ENCODE measurements around the gene NR2F1-AS1.
"Not testable (repeated sequence)": the region's sequence is repeated elsewhere in the genome, so short reads cannot be mapped to it uniquely, and the experiment has no call there.

NR2F1-AS1 gene

DNA sequence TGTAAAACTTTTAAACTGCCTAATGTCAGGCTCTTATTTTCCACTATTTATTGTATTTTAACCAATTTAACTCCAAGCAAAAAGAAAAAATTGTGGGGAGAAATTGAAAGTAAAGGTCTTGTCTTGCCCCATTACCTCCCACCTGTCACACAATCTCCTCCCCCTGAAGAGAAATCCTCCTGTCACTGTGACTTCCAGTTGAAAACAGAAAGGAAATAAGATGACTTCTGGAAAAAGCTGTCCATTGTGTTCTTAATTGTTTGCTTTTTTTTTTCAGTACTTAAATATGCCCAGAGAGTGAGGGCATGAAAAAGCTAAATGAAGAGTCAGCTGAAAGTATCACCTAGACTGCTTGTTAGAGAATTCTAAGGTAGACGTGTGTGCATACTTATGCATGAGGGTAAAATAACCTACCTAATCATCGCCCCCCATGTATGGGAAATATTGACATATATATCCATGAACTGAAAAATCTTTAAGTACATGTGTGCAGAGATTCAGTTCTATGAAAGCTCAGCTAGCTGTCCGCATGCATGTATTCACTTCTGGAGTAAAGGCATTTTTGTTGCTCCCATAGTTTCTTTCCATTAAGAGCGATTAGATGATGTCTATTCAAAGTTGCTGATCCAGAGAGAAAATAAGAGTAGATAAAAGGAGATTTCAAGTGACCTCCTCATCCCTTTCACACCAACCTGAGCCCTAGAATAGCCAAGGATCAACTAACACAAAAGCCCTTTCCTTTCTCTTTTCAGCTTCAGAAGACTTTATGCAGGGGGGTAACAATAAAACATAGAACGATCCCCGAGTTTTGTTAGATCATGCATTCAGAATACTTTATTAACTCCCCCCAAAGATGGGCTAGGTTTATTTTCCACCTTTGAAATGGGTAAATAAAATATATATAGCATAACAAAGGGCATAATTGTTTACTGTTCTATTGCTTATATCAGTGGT is 5.3 kb downstream of the NR2F1-AS1 start:
- DNase-seq: no peak

DNA sequence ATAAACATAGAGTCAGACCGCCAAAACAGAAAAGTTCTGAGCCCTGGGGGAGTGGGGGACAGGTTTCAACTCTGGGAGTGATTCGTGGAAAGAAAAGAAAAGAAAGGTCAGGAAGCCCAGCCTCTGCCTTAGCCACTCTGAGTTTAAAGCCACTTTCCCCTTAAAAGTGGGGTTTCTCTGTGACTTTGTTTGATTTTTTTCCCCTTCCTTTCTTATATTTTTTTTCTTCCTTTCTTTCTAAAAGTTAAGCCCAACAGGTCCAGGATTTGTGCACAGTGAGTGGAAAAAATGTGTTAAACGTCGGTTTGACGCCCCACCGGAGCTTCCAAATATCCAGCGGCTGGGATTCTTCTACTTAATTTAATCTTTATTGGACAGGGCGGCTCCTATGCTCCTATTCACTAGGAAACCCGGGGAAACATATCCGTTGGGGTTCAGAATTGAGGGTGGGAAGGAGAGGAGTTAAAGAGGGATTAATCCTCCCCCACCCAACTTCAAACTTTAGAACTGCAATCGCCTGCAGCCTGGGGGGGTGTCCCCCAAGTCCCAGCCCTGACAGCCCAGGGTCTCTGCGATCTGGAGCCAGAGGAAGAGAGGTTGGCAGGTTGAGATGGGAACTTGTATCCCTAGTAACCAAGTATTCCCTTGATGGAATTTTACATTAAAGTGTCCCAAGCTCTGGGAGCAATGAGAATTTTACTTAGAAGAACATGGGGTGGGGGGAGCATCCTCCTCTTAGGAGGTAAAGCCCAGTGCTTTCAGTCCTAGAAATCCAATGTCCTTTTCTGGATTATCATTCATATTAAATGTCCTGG is 6.3 kb downstream of the NR2F1-AS1 start:
- DNase-seq: no peak

DNA sequence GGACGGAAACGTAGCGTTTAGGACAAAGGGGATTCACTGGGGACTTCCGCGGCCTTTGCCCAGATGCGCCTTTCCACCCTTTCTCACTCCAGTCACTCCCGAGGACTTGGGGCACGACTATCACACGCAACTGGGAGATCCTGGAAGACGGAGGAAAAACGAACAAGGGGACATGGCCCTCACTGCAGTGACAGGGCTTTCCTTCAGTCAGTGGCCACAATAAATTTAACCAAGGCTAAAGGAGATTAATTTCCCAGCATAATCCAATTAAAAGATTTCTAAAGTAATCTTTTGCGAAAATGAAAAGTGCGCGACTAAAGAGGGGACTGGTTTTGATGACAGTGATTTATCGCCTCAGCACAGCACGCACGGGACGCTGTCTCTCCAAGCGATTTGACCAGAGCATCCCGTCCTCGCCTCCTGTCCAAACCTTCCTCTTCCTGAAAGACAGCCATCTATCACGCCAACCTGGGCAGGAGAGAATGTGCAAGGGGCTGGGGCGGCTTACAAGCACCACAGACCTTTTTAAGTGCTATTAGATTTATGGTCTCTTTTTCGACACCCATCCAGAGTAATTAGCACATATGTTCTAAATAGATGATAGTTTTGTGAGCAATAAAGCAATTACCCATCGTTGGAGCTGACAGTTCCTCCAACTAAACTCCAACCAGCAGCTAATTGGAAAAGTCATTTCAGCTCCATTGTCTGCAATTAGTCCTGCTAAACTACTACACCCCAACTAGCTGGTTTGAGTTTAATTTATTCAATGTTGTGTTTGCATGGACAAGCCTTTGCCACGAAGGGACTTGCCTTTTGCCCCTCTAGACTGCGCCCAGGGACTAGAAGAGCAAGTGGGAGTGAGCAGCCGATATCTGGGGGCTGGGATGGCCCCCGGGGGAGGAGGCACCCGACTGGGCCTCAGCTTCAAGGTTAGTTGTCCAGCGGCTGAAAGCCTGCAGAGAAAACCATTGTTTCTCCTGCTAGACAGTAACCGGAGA is 7.4 kb downstream of the NR2F1-AS1 start:
- DNase-seq: no peak

DNA sequence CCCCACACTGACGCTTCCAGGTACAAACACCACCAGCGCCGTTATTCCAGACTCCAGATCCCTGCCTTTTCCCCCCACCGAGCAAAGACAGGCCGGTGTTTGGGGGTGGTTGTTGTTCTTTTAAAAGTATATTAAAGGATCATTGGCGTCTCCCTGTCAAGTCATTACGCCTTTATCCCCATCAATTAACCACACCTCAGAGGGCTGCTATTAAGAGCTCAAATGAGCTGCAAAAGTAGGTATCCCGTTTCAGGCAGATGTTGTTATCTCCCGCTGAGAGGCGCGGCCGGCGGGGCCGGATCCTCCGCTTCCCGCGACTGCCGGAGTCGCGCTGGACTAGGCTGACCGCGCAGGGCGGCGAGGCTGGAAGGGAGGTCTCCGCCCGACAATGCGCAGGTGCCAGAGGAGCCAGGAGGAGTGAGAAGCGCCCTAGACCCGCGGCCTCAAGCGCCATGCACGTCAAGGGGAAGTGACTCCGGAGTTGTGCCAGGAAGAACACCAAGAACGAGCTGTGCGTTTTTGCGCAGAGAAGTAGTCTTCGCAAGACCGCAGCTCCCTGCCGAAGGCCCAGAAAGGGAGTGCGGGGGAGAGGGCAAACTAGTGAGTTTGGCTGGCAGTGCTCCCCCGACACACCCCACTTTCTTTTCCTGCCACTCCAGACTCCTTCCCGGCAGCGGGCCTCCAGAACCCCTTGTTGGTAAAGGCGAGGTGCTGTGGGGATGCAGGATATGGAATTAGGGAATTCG is 8.2 kb downstream of the NR2F1-AS1 start:
- DNase-seq: no peak

DNA sequence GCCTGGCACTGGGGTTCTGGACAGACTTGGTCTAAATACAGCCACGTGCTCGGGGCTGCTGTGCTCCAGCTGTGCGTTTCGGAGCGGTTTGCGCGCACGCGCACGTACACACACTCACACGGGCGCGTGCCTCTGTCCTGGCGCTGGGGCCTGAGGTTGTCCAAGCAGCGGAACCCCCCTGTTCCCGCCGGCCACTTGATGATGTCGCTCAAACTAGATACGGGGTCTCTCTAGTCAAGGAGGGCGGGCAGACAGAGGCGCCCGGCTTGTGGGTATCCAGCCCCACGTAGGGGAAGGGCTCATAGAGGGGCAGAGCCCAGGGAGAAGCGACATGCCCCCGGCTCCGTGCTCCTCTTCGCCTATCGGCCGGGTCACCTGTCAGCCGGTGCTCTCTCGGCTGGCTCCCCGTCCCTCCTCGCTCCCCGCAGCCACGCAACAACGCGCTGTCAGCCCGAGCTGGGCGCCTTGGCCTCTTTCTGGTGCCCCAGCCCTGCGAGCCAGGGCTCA is 8.9 kb downstream of the NR2F1-AS1 start:
- DNase-seq: no peak

DNA sequence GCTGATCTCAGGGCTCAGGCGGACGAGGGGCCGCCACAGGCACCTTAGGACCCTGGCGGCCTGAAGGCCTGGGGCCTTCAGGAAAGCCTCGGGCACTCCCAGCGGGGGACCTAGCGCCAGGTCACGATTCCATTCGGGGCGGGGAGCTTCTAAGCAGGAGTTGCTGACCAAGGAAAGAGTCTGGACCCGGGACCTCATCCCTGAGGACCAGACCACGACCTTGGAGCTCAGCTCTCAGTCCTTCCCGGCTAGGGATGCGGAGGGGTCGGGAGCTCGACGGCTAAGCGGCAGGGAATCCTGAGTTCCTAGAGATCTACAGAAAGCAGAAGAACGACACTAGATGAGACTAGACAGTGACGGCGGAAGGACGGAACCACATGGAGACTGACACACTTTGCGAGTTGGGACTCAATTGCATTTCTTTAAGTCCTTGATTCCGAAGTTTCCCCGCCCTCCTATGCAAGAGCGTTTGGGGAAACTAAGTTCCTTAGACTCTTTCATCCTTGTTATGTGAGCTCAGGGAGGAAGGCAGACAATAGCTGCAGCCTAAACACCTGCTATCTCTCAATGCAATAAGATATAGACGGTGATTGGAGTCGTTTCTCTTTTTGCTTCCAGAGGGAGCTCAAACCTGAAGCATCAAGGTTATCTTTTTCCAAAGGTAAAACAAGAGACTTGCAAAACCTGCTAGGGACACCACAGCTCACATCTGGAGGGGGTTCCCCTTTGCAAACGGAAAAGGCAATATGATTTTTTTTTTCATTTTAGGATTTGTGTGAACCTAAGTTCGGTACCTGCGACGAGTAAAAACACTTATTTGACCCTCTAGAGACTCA is 9.7 kb downstream of the NR2F1-AS1 start:
- no peak for DNase-seq

DNA sequence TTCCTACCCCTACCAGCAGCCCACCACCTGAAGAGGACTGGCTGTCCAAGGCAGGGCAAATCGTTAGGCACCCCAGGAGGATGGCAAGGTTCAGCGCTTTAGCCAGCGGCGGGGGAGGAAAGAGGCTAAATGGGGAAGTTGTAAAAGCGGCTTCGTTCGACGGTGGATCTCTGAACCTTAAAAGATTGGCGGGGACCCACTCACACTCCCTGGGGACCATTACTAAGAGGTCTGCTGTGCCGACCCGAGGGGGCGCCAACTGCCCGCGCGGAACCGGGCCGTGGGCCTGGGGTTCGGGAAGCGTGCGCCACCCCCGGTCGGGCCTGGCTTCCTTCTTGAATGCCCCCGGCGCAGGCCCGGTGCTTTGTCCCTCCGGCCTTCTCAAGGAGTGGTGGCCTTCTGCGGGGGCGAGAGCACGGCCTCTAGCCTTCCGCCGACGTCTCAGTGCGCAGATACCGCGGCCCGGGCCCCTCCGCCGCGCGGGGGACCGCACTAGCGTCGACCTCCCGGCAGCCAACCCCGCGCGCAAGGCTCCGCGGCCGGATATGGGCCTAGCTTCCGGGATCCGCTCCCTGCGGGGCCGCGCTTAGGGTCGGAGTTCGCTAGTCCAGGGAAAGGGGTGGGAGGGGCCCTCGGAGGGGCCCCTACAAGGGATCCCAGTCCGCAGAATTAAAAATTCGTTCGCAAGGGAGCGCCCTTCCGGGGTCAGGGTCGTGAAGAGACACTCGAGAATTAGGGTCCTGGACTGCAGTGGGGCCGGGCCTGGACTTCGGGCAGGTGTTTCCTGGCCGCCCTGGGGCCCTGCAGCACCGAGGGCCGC is 10.5 kb downstream of the NR2F1-AS1 start:
- DNase-seq: no peak

DNA sequence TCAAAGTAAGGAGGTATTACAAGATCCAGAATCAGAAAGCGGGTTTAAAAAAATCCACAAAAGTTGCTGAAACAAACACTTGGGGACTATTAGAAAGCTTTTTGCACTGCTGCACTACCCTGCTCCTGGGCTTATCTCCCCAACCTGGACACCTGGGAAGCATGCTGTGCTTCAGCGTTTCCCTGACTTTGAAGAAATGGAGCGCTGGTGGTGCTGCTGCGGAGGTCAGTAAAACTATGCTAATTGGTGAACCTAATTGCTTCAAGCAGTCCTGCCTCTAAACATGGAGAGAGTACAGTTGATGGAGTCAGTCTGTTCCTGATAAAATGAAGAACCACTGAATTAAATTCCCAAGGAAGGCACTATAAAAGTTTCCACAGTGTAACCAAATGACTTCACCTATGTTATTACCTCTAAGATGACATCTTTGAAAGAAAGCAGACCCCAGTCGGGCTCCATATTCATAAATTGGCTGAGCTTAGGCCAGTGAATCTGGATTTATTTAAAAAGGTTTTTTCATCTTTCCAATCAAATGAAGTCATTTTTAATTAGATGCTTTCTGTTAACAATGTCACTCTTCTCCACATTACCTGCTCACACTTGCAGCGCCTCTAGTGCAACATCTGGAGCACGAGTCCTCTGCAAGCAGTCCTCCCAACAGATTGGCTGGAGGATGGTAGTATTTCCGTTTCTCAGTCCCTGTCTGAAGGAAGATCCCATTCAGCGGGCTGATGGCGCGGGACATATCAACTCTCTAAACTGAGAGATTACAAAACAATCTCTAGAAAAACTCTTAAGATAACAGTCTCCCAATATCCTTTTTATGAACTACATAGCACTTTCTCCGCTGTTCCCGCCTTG is 11.5 kb downstream of the NR2F1-AS1 start:
- DNase-seq: no peak

DNA sequence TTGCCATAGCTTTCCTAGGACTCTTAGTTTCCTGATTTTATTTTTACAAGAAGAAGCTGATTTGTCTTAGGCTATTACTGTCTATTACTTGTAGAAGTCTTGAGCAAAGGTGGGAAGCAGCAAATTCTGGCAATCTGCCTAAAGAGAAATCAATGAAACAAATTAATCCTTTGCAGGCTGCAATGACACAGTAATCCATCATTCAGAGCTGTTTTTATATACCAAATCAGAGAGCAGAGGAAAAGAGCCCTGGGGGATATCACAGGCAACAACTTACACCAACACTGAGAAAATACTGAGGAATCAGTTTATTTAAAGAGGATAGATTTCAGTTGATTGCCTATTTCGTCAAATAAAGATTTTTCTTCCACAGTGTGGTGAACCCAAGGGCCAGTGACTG is 13.6 kb downstream of the NR2F1-AS1 start:
- no peak for DNase-seq

DNA sequence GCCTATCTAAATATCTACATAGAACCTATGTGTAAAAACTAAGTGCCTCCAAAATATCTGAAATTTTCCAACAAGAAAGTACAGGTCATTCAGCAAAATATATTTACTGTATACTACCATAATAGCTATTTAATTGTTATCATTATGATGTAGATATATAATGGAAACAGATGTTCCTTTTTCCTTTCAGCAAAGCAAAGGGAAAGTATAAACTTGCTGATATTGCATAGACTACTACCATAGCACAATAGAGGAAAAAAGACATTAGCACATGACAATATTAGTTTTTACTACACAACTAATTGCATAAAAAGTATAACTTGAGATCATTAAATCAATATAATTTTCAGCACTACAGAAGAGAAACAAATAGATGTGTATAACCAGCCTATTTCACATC is 14.9 kb downstream of the NR2F1-AS1 start:
- no peak for DNase-seq

DNA sequence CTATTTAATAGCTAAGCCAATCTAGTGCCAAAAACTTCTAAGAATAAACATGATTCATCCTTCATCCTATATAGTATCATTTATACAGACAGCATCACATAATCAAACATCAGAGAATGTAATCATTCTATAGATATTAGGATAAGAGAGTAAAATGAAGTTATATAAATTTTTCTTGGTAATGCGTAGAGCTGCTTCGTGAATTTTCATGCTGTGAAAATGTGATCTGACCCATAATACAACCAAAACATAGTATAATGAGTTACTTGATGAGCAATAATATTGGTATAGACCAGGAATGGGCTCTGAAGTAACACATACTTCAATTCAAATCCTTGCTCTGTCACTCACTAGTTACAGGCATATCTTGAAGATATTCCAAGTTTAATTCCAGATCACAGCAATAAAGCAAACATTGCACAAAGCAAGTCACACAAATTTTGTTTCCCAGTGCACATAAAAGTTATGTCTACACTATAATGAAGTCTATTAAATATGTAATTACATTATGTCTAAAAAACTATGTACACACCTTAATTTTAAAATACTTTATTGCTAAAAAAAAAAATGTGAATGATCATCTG is 23.9 kb downstream of the NR2F1-AS1 start:
- DNase-seq: no peak

DNA sequence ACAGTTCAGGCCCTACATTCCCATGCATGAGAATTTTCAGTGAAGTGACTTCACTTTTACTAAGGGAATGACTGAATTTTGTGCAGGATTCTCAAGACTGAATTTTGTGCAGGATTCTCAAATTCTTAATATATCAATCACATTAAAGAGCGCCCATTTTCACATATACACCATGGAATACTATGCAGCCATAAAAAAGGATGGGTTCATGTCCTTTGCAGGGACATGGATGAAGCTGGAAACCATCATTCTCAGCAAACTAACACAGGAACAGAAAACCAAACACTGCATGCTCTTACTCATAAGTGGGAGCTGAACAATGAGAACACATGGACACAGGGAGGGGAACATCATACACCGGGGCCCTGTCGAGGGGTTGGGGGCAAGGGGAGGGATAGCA is 31.4 kb downstream of the NR2F1-AS1 start:
- not testable (repeated sequence) for DNase-seq

DNA sequence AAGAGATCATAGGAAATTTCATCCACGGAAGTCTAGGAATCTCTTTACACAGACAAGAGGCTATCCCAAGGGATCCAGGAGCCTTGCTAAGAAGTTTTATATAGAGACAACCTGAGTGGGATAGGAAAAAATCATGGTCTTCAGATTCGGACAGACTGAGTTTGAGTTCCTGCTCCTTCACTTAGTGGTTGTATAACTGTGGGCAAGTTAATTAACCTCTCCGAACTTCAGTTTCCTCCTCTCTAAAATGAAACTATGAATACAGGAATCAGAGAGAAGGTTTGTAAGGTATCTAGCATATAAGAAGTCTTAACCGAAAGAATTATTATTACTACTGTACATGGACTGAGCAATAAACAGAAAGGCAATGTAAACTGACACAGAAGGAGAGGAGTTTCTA is 35.1 kb downstream of the NR2F1-AS1 start:
- no peak for DNase-seq

DNA sequence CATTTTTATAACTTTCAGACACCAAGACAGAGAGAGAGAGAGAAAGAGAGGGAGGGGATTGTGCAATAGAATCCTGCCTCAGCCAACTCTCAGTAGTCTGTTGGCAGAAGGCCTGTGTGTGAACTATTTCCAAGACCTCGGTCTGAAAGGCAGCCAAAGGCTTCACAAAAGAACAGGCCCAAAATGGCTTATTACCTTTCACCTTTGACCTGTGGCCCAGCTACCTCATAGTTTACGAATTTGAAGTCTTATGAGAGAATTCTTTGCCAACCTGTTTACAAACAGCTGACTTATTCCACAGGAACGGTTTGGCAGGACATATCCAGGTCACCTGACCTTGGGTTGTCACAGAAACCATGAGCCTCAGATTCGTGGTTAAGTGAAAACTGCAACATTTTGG is 48.6 kb downstream of the NR2F1-AS1 start:
- DNase-seq: no peak

DNA sequence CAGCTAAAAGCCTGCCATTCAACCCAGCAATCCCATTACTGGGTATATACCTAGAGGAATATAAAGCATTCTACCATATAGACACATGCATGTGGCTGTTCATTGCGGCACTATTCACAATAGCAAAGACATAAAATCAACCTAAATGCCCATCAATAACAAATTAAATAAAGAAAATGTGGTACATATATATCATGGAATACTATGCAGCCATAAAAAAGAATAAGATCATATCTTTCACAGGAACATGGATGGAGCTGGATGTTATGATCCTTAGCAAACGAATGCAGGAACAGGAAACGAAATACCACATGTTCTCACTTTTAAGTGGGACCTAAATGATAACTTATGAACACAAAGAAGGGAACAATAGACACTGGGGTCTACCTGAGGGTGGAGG is 59.2 kb downstream of the NR2F1-AS1 start:
- DNase-seq: not testable (repeated sequence)

DNA sequence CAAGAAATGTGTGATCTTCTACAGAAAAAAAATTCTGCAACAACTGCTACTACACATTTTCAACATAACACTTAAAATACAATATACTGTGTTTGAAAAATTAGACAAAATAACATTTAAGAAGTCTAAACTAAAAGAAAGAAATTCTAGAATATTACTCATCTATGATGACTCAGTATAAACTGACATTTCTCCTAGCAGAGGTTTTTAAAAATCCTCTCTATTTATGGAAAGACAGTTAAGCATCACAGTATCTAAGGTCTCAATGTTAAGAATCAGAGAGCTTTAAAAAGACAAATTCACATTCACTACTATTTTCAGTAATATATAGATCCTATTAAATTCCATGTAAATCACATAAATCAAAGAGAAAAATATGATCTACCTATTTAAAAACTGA is 61.3 kb downstream of the NR2F1-AS1 start:
- DNase-seq: no peak

DNA sequence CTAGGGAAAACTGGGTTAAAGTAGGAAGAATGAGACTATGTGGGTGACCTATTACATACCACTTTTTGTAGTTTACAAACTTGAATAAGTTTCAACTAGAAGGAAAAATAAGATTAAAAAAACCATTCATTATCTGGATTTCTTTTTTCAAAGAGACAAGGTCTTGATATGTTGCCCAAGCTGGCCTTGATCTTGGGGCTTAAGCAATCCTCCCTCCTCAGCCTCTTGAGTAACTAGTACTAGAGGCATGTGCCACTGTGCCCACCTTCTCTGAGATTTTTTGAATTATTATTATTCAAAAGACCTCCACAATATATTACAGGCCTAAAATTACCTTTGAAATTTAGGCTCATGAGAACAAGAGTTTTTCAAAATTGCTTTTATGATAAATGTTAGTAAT is 63.2 kb downstream of the NR2F1-AS1 start:
- no peak for DNase-seq

DNA sequence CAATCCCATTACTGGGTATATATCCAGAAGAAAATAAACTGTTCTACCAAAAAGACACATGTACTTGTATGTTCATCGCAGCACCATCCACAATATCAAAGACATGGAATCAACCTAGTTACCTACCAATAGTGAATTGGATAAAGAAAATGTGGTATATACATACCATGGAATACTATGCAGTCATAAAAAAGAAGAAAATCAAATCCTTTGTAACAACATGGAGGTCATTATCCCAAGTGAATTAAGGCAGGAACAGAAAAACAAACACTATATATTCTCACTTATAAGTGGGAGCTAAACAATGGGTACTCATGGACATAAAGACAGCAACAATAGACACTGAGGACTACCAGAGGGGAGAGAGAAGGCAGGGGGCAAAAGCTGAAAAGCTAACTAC is 67.7 kb downstream of the NR2F1-AS1 start:
- DNase-seq: no peak
